LNCaP clone FGC (cell line): Measurements from ENCODE around the gene ILF3.

Source experiments
- DNase-seq: peaks from one replicate; pipeline ENCODE4 v3.0.0-alpha.2; 2011; ENCODE audit warnings: low read depth
- H3K4me3 ChIP-seq: 2 replicates; pipeline ENCODE4 v1.5.1; 2011; ENCODE audit warnings: mild to moderate bottlenecking, low read depth, low read length, control low read depth
- TF ChIP-seq, protein P1 (sequence below): IDR thresholded peaks from 2 replicates; pipeline ENCODE4 v1.5.1; 2012; ENCODE audit warnings: mild to moderate bottlenecking; ENCODE audit not compliant: control insufficient read depth, insufficient read depth; ENCODE audit errors: extremely low read depth

The ILF3 gene

GRCh38 chr19:10699650-10700335, 45.6 kb downstream of the ILF3 start:
- DNase-seq, result no peak
- TF ChIP-seq, protein P1, sequence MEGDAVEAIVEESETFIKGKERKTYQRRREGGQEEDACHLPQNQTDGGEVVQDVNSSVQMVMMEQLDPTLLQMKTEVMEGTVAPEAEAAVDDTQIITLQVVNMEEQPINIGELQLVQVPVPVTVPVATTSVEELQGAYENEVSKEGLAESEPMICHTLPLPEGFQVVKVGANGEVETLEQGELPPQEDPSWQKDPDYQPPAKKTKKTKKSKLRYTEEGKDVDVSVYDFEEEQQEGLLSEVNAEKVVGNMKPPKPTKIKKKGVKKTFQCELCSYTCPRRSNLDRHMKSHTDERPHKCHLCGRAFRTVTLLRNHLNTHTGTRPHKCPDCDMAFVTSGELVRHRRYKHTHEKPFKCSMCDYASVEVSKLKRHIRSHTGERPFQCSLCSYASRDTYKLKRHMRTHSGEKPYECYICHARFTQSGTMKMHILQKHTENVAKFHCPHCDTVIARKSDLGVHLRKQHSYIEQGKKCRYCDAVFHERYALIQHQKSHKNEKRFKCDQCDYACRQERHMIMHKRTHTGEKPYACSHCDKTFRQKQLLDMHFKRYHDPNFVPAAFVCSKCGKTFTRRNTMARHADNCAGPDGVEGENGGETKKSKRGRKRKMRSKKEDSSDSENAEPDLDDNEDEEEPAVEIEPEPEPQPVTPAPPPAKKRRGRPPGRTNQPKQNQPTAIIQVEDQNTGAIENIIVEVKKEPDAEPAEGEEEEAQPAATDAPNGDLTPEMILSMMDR, result peak; percentile 46
- no peak overlapping the region for H3K4me3 ChIP-seq

DNA sequence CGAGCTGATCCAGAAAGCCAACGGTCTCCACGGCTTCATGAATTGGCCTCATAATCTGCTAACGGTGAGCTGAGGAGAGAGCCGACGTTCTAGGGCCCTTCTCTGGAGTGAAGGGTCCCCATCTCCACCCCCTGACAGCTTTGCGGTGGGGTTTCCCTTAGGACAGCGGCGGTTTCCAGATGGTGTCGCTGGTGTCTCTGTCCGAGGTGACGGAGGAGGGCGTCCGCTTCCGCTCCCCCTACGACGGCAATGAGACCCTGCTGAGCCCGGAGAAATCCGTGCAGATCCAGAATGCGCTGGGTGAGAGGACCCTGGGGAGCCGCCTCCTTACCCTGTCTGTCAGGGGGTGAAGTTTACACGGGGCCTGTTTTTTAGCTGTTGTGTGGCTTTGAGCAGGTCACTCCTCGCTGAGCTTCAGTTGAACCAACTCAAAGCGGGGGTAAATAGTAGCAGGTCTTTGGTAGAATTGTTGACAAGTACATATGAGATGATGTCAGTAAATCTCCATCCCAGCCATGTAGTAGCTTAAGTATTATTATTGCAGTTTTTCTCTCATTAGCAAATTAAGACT, 47.9 kb downstream of the ILF3 start:
- DNase-seq, result no peak
- peak overlapping the region; percentile 73 for H3K4me3 ChIP-seq
- TF ChIP-seq, protein P1, result no peak

- DNase-seq, result no peak
- no peak overlapping the region for H3K4me3 ChIP-seq
- TF ChIP-seq, protein P1, result no peak
Observed at GRCh38 chr19:10706990-10707389, 52.8 kb downstream of the ILF3 start.

GRCh38 chr19:10707440-10707839, 53.3 kb downstream of the ILF3 start:
- TF ChIP-seq, protein P1, result no peak
- H3K4me3 ChIP-seq, result no peak overlapping the region
- DNase-seq, result no peak

DNA sequence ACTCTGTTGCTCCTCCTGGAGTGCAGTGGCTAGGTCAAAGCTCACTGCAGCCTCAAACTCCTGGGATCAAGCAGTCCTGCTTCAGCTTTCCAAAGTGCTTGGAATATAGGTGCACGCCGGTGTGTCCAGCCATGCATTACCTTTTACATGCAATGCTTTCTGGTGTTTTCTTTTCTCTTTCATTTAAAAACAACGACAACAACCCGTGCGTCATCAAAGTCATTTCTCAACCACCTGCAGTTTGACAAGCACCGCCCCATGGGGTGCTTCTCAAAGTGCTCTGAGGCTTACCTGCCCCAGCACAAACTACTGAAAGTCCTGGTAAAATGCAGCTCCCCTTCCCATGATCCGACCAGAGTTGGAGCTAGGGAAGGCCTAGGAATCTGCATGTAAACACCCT, 54.1 kb downstream of the ILF3 start:
- no peak for DNase-seq
- H3K4me3 ChIP-seq, result no peak overlapping the region
- TF ChIP-seq, protein P1, result no peak

- no peak for DNase-seq
- no peak overlapping the region for H3K4me3 ChIP-seq
- TF ChIP-seq, protein P1, result no peak
Observed at GRCh38 chr19:10712045-10712444, 57.9 kb downstream of the ILF3 start.

DNA sequence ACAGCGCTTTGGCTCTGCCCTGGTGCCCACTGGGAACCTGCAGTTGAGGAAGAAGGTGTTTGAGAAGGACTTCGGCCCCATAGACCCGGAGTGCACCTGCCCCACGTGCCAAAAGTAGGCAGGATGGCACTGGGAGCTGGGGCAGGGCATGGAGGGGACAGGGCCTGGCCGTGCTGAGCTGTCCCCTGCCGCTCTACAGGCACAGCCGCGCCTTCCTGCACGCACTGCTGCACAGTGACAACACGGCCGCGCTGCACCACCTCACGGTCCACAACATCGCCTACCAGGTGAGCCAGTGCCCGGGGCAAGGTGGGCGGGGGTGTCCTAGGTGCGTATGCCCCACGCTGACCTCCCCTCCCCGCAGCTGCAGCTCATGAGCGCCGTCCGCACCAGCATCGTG, 58.6 kb downstream of the ILF3 start:
- DNase-seq, result no peak
- TF ChIP-seq, protein P1, result no peak
- H3K4me3 ChIP-seq, result no peak overlapping the region
